AG09319 (cell line): ENCODE measurements around the gene FOXI3.

Experiments used
- DNase-seq: peaks from one replicate; pipeline ENCODE4 v3.0.0-alpha.2; 2010; ENCODE audit warnings: low read depth; ENCODE audit errors: extremely low read depth
- CTCF ChIP-seq: IDR thresholded peaks from 2 replicates; pipeline ENCODE4 v1.5.1; 2011; ENCODE audit warnings: low read depth, mild to moderate bottlenecking, inconsistent platforms, low read length, moderate library complexity

Gene FOXI3

GRCh38 chr2:88452565-88452905 is at the start of gene FOXI3:
Gene FOXI3 (minus strand): TSS chr2:88452693. CDS start chr2:88452535, 158 bp downstream.
- DNase-seq = no peak

GRCh38 chr2:88500691-88501090 is 48.2 kb upstream of the FOXI3 start:
- no peak for DNase-seq
- no peak for TF ChIP-seq CTCF

More at GRCh38 chr2:88452565-88452905, at the start of gene FOXI3:
- TF ChIP-seq CTCF = no peak

GRCh38 chr2:88499204-88499603 is 46.7 kb upstream of the FOXI3 start:
- DNase-seq = no peak
- TF ChIP-seq CTCF = no peak

GRCh38 chr2:88493481-88493880 is 41.0 kb upstream of the FOXI3 start:
- TF ChIP-seq CTCF = no peak
- DNase-seq = no peak

- DNase-seq = no peak
- no peak for TF ChIP-seq CTCF
These were observed 39.5 kb upstream of the FOXI3 start for GRCh38 chr2:88492002-88492401.

- DNase-seq = no peak
- no peak for TF ChIP-seq CTCF
These were observed 36.7 kb upstream of the FOXI3 start for GRCh38 chr2:88489181-88489580.

GRCh38 chr2:88483200-88483599 is 30.7 kb upstream of the FOXI3 start:
- TF ChIP-seq CTCF = no peak
- DNase-seq = no peak
